Pancreas (tissue), 10 donors: ENCODE measurements around the gene RCHY1. TPM values are rescaled to one million over a fixed set of nuclear protein-coding genes. Genes with fewer than 3 reads are reported as not detected.

ENCODE experiments used
- ATAC-seq, 4 donors: fragments of 200-7000 bp; cut with Tn5 transposase; one replicate each; pipeline versions ENCODE4 v1.8.0 to v1.9.1; 2020; ENCODE audit warnings: mild to moderate bottlenecking in 4 of 4, moderate library complexity in 4 of 4
- DNase-seq, 6 donors: peaks; one replicate each; pipeline ENCODE4 v3.0.0-alpha.2; 2020
- FAIRE-seq: peaks from 2 replicates; lab custom pipeline; 2012; peaks lifted over from hg19 to GRCh38; lab: Jason Lieb, UNC
- H3K27ac ChIP-seq, 4 donors: fragments of 200-600 bp; sonication (generic); 1 replicate in 3 of 4; 2 replicates in 1 of 4; pipeline versions ENCODE4 v1.5.0 to v1.8.0; 2020
- H3K27me3 ChIP-seq, 4 donors: fragments of 200-600 bp; one replicate each; pipeline ENCODE4 v1.8.0; 2021
- H3K36me3 ChIP-seq, 3 donors: fragments of 200-600 bp; sonication (generic) in 1 of 3; one replicate each; pipeline versions ENCODE4 v1.5.0 to v1.8.0; 2020 to 2021
- H3K4me1 ChIP-seq, 3 donors: fragments of 200-600 bp; one replicate each; pipeline ENCODE4 v1.8.0; 2021
- H3K4me3 ChIP-seq, 4 donors: fragments of 200-600 bp; sonication (generic) in 2 of 4; one replicate each; pipeline versions ENCODE4 v1.5.0 to v1.8.0; 2020 to 2021
- H3K9me3 ChIP-seq, 4 donors: fragments of 200-600 bp; one replicate each; pipeline ENCODE4 v1.8.0; 2021
- WGBS, 2 donors: extraction: QIAGEN DNeasy Blood & Tissue Kit; methylation state at CpG; one replicate each; pipeline ENCODE4 v1.1.7; 2013; 5-methylcytosine and 5-hydroxymethylcytosine counted together
- intact Hi-C, 3 donors: fragments of 100-400 bp; cut with DNase I; formaldehyde crosslinking; loops; one replicate each; pipeline versions ENCODE4 v1.11.1 to v1.14.2; 2022
- polyA plus RNA-seq, 2 donors: library from polyadenylated mRNA; stranded (reverse); fragments of 200-250 nt; gene quantifications; one replicate each; pipeline ENCODE4 v1.2.3, GENCODE V29; 2013
- total RNA-seq, 6 donors: library from RNA; stranded (reverse); fragmentation: NEBNext Ultra II Directional in 4 of 6; extraction: Animal tissue kit (Norgen Biotek cat#: 25700) in 4 of 6; gene quantifications; one replicate each; pipeline versions ENCODE4 v1.2.1 to v1.2.4, GENCODE V29; 2021 to 2023
- TF ChIP-seq, protein P1 (sequence below), 4 donors: fragments of 200-600 bp; sonication (generic) in 3 of 4; IDR thresholded peaks; one replicate each; pipeline versions ENCODE4 v1.5.0 to v1.8.0; 2021; ENCODE audit warnings: antibody characterized with exemption in 4 of 4
- donor health status: healthy with polysubstance abuse.
- donor health status: DM: no; HTN: no; CAD: no; lungs with moderate emphysema.
- donor health status: DM: no; HTN: no; CAD: no.
- donor health status: control.
- donor health status: control.
- donor health status: Bipolar disorder and iron deficiency.
- donor health status: DM: yes; HTN: yes; CAD: no.
- donor health status: DM: no; HTN: no; CAD: no.
- donor health status: DM: no; HTN: no; CAD: no.
- donor health status: DM: yes; HTN: yes; CAD: no.

RCHY1 gene
- total and polyA plus RNA-seq, 8 donors = 6.9 to 21.6 (median 15.2) TPM

DNA sequence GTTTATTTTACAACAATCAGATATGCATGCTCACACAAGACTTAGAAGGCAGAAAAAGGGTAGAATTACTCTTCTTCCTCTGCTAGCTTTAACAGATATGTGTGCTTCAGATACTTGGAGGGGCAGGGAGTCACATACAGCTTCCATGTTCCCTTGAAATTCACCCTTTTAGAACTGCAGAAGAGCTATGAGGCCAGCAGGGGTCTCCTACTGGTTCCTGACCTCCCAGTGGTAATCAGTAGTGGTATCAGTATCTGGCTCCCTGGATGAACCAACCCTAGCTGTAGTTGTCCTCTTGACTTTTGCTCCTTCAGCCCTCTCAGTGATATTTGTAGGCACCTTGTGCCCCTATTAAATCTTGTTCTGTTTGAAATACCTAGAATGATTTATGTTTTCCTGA lies 81.5 kb downstream of the RCHY1 start:
- no peak for DNase-seq
- Histone ChIP-seq H3K9me3 (no peaks in the 10 kb centered on the region), H3K4me3 (no peak overlapping the region), H3K4me1 (no peaks in the 10 kb centered on the region), H3K27ac (no peak overlapping the region), H3K36me3 (no peaks in the 10 kb centered on the region), H3K27me3 (no peaks in the 10 kb centered on the region)
- TF ChIP-seq, protein P1, sequence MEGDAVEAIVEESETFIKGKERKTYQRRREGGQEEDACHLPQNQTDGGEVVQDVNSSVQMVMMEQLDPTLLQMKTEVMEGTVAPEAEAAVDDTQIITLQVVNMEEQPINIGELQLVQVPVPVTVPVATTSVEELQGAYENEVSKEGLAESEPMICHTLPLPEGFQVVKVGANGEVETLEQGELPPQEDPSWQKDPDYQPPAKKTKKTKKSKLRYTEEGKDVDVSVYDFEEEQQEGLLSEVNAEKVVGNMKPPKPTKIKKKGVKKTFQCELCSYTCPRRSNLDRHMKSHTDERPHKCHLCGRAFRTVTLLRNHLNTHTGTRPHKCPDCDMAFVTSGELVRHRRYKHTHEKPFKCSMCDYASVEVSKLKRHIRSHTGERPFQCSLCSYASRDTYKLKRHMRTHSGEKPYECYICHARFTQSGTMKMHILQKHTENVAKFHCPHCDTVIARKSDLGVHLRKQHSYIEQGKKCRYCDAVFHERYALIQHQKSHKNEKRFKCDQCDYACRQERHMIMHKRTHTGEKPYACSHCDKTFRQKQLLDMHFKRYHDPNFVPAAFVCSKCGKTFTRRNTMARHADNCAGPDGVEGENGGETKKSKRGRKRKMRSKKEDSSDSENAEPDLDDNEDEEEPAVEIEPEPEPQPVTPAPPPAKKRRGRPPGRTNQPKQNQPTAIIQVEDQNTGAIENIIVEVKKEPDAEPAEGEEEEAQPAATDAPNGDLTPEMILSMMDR (IDR thresholded peaks at IDR 0.05) = no peak
- FAIRE-seq = no peak
- peak in 2 of 4 donors; percentile 23 to 48 for ATAC-seq
- intact Hi-C loops = no loop called here

GRCh38 chr4:75429208-75429607 lies 85.0 kb downstream of the RCHY1 start:
- no peaks in the 10 kb centered on the region for H3K27me3 ChIP-seq
- 0 to 64% methylated on average over 1 of the region's 1 CpG for WGBS, 2 donors
- intact Hi-C loops = no loop called here

More at GRCh38 chr4:75429208-75429607, 85.0 kb downstream of the RCHY1 start:
- H3K27ac ChIP-seq = no peak overlapping the region
- no peak for ATAC-seq
- no peak overlapping the region for H3K4me3 ChIP-seq
- H3K9me3 ChIP-seq = no peaks in the 10 kb centered on the region
- H3K36me3 ChIP-seq = no peaks in the 10 kb centered on the region
- no peaks in the 10 kb centered on the region for H3K4me1 ChIP-seq
- no peak for FAIRE-seq
- TF ChIP-seq, protein P1 (IDR thresholded peaks at IDR 0.05) = no peak
- no peak for DNase-seq

Other genes starting within 250 kb of the RCHY1 start
- gene THAP6, start 70 bp upstream of the RCHY1 start, total RNA-seq = 10 to 100 TPM in 3 of 6 donors, 1 to 10 TPM in 3; 7.8 to 11.5 (median 9.3) TPM
- gene THAP6, start 70 bp upstream of the RCHY1 start, polyA plus RNA-seq = 1 to 10 TPM; 3.6 to 5.2 TPM
- not detected for gene ODAPH, start 41.7 kb upstream of the RCHY1 start, total RNA-seq
- gene ODAPH, start 41.7 kb upstream of the RCHY1 start, polyA plus RNA-seq = not detected
- 1 to 10 TPM in 1 of 6 donors, under 1 TPM in 5; 0.47 to 1.0 (median 0.70) TPM for gene CDKL2, start 116.1 kb upstream of the RCHY1 start, total RNA-seq
- under 1 TPM; 0.15 to 0.23 TPM for gene CDKL2, start 116.1 kb upstream of the RCHY1 start, polyA plus RNA-seq
- gene G3BP2, start 159.0 kb upstream of the RCHY1 start, total RNA-seq = 10 to 100 TPM; 27.9 to 51.0 (median 42.4) TPM
- gene G3BP2, start 159.0 kb upstream of the RCHY1 start, polyA plus RNA-seq = 10 to 100 TPM in 1 of 2 donors, 1 to 10 TPM in 1; 7.8 to 34.1 TPM
- 10 to 100 TPM; 40.1 to 58.2 (median 55.6) TPM for gene USO1, start 210.2 kb upstream of the RCHY1 start, total RNA-seq
- gene USO1, start 210.2 kb upstream of the RCHY1 start, polyA plus RNA-seq = 10 to 100 TPM; 31.2 to 40.2 TPM